LoVo (cell line): ENCODE measurements around the gene LAMA4.

Source experiments
- DNase-seq: peaks from one replicate; pipeline ENCODE4 v3.0.0-alpha.2; 2016; ENCODE audit warnings: low spot score

The LAMA4 gene

GRCh38 chr6:112184951-112185350 lies 69.4 kb downstream of the LAMA4 start:
- DNase-seq: no peak

- DNase-seq: no peak
These were observed 71.1 kb downstream of the LAMA4 start for GRCh38 chr6:112183271-112183671.

- DNase-seq: no peak
These were observed 73.2 kb downstream of the LAMA4 start for GRCh38 chr6:112181130-112181529.

- peak; percentile 84 for DNase-seq
These were observed 74.1 kb downstream of the LAMA4 start for GRCh38 chr6:112180095-112180820.

GRCh38 chr6:112179631-112180030 lies 74.7 kb downstream of the LAMA4 start:
- DNase-seq: no peak

- no peak for DNase-seq
These were observed 75.5 kb downstream of the LAMA4 start for GRCh38 chr6:112178846-112179245.

GRCh38 chr6:112177092-112177491 lies 77.3 kb downstream of the LAMA4 start:
- DNase-seq: no peak

- DNase-seq: peak; percentile 5
These were observed 78.2 kb downstream of the LAMA4 start for GRCh38 chr6:112176175-112176574.

GRCh38 chr6:112173221-112173804 lies 81.1 kb downstream of the LAMA4 start:
- DNase-seq: no peak

GRCh38 chr6:112172540-112172939 lies 81.8 kb downstream of the LAMA4 start:
- DNase-seq: no peak

GRCh38 chr6:112169541-112169940 lies 84.8 kb downstream of the LAMA4 start:
- no peak for DNase-seq

- peak; percentile 59 for DNase-seq
These were observed 90.8 kb downstream of the LAMA4 start for GRCh38 chr6:112163295-112164257.

GRCh38 chr6:112160745-112161144 lies 93.6 kb downstream of the LAMA4 start:
- no peak for DNase-seq

GRCh38 chr6:112156668-112157067 lies 97.7 kb downstream of the LAMA4 start:
- no peak for DNase-seq

- no peak for DNase-seq
These were observed 98.5 kb downstream of the LAMA4 start for GRCh38 chr6:112155886-112156285.

- DNase-seq: no peak
These were observed 99.7 kb downstream of the LAMA4 start for GRCh38 chr6:112154711-112155110.

- DNase-seq: peak; percentile 23
These were observed 100.3 kb downstream of the LAMA4 start for GRCh38 chr6:112153926-112154607.

GRCh38 chr6:112150363-112150762 lies 104.0 kb downstream of the LAMA4 start:
- no peak for DNase-seq

- no peak for DNase-seq
These were observed 104.6 kb downstream of the LAMA4 start for GRCh38 chr6:112149719-112150263.

GRCh38 chr6:112149236-112149635 lies 105.1 kb downstream of the LAMA4 start:
- DNase-seq: no peak

GRCh38 chr6:112148103-112148502 lies 106.3 kb downstream of the LAMA4 start:
- DNase-seq: no peak

GRCh38 chr6:112145080-112145573 lies 109.2 kb downstream of the LAMA4 start:
- DNase-seq: no peak
